OCI-M1 (cell line): Measurements from ENCODE around the gene HORMAD2.

Experiments
- DNase-seq: peaks from one replicate; lab custom pipeline; 2025; lab: John Stamatoyannopoulos, UW

The HORMAD2 gene

DNA sequence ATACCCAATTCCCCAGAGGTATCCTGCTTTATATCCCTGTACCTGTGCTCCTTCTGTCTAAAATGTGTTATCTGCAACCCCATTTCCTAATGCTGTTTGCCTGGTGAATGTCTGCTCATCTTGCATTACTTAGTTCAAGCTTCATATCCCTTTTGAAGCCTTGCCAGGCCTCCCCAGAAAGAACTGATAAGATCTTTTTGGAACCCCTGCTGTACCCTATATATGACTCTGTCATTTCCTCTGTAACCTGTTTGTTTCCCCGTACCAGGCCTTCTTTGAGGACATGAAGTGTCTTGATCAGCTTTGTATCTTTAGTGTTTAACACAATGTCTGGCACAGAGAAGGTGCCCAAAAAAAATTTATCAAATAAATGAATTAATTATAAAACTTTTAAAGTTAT is 88.7 kb downstream of the HORMAD2 start:
- no peak for DNase-seq

DNA sequence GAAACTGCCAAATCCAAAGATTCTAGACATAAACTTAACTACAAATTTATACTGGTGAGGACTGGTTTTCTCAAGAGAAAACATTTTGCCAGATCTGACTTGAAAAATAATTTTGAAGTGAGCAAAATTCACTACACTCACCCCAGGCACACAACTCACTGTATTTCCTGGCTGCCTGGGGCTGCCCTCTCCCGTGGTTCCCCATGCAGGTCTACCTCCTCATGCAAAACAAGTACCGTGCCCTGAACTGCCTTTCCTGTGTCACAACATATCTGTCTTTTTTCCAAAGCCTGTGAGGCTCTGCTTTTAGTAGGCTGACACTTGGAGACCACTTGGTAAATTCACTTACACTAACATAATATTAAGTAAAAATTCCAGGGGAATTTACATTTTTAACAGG is 89.9 kb downstream of the HORMAD2 start:
- DNase-seq = no peak

DNA sequence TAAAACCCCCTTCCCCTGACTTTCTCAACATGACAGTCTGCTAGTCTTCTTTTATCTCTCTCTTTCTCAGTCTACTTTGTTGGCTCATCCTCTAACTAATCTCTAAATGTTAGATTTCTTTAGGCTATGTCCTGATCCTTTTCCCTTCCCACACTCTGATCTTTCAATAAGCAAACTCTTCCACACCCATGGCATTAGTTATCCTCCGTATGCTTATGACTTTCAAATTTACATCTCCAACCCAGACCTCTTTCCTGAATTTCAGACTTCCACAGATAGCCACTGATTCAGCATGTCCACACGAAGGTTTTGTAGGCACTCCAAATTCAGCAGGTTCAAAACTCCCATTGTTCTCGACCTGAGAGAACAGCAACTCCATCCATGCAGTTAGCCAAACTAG is 90.7 kb downstream of the HORMAD2 start:
- no peak for DNase-seq

DNA sequence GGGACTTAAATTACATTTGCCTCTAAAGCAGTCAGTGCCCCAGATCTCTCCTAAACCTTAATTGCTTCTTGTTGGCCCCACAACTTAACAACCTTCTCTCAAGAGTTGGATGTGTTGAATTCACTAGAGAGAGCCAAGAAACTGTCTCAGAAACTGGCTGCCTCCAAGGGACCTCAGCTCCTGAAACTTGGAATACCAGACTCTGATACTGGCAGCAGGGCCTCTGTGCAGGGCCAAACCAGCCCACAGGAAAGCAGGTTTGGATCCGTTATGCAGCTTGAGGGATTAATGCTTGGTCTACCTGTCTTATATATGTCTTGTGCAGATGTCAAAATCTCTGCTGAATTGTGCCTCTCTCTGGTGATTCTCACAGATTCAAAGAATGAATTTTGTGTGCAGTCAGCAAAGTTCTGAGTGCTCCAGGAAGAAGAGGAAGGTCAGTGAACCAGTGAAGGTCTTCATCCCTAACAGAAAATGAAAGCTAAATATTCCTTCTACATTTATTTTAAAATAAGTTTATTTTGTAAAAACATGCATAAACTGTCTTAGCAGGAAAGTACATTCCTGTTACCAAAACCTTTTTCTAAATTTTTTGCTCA is 95.5 kb downstream of the HORMAD2 start:
- peak; percentile 17 for DNase-seq

DNA sequence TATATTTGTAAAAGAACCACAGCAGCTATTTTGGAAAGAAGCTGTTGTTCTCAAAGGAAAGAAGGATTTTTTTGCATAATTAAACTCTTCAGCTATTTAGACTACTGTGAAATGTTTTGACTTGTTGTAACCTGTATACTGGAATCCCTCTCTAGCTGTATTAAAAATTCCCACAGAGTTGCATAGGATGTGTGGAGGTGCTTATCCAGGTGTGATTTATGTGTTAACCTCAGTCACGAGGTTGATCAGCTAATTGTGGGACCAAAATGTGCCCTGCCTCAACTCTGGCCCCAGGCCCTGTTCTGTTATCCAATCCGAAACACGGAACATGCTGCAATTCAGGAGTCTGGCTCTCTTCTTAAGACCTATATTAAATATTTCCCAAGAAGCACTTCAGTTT is 96.2 kb downstream of the HORMAD2 start:
- no peak for DNase-seq

DNA sequence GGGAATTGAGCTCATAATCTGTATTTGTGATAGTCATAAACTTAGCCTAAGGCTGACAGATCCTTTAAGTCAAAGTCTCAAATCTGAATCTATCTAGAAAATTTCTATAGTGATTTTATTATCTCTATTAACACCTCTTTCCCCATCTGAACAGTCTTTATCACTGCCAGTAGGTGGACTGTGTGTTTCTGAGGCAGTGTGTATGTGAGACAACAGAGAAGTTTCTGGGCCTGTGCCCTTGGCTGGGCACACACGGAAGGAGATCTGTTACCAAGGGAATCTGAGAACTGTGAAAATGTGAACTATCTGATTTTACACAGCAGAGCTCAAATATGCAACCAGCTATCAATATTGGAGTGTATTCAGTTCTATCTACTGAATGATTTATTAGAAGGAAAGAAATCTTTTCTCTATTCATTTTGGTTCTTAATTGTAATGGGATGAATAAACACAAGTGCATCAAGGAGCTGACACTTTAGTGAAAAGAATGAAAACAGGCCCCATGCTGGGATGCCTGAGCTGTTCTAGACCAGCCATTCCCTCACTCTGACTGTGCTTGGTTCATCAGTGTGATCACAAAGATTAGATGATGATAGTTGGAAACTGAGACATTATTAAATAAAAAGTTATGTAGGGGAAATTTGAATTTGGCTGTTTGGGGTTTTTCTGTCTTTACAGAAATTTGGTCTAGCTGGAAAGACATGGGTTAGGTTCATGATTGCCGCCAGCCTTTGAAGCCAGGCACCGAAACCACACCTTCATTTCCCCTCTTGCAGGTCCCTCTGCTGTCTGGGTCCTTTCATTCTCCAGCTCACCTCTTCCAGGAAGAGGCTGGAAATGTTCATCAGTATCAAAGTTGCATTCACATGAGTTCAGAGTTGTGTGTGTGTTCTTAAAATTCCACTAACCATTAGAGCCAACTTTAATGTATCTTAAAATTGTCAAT is 98.2 kb downstream of the HORMAD2 start:
- DNase-seq = peak; percentile 57

DNA sequence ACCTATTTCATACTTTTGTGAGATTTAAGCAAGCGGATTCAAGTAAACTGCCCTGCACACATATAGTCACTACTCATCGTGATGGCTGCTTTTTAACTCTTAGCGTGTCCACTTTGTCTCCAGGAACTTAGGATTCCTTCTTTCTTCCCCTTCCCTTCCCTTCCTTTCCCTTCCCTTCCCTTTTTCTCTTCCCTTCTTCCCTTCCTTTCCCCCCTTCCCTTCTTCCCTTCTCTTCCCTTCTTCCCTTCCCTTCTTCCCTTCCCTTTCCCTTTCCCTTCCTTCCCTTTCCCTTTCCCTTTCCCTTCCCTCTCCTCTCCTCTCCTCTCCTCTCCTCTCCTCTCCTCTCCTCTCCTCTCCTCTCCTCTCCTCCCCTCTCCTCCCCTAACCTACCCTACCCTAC is 100.4 kb downstream of the HORMAD2 start:
- peak; percentile 35 for DNase-seq

DNA sequence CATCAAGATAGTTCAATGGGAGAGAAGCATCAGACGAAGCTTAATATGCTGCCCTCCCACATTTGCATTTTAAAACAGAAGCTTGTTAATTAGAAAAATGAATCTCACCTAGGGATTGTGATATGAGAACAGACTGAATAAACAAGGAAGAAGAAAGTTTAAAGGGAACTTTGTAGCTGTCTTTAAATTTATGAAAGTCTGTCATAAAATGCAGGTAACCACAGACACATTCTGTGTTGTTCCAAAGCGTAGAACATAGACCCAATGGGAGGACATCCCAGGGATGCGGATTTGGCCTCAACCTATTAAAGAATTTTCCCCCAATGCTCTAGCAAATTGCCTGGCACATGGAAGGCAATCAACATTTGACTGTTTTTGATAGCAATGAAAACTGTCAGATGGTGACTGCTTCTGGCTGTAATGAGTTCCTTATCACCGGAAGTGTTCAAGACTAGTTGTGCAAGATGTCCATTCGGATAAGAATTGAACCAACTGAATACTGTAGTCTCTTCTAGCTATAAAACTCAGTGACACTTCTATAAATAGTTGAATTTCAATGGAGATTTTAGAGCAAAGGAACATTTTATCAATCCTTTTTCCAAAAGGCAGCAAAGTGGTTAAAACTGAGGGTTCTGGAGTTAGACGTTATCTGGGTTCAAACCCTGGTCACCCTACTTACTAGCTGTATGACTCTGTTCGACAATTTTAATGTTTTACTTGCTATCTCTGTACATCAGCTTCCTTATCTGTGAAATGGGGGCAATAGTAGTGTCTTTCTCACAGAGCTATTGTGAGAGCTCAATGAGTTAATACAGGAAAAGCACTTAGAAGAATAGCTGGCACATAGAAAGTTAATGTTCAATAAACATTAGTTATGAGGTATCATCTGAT is 101.4 kb downstream of the HORMAD2 start:
- DNase-seq = peak; percentile 87

DNA sequence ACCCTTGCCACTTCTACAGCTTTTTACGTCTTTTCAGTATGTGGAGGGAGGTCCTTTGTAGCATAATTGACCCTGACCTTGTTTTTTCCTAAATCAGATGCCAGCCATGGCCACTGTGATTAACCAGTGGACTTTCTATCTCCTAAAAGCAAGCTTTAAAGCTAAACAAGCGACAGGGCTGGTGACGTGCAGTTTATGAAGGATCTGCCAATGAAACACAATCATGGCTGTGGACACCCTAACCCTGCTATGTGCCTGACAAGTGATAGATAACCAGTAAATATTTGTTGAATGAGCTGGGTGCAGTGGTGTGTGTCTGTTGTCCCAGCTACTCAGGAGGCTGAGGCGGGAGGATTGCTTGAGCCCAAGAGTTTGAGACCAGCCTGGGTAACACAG is 102.1 kb downstream of the HORMAD2 start:
- peak; percentile 68 for DNase-seq

DNA sequence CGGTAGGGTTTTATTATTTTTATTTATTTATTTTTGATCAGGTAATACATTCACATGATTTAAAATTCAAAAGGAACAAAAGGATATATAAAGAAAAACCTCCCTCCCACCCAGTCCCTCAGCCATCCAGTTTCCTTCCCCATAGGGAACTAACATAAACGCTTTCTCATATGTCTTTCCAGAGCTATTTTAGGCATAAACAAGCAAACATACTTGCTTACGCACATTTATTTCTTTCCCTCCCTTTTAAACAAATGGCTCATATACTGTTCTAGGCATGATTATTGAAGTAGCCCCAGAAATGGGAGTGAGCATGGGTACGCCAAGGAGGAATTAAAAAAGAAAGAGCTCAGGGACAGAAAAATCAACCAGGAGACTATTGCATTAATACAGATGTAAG is 102.6 kb downstream of the HORMAD2 start:
- peak; percentile 49 for DNase-seq

DNA sequence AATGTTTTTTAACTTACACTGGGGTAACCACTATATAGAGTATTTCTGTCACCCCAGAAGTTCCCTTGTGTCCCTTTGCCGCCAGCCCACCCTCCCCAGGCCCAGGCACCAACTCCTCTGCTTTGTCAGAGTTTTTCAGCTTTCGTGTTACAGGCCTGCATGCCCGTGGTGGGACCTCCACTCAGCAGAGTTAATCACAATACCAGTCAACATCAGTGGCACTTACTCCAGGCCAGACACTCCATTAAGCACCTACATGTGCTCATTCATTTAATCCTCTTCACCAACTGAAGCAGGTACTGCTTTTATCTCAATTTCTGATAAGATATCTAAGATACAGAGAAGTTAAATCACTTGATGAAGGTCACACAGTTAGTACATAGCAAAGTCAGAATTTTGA is 103.0 kb downstream of the HORMAD2 start:
- no peak for DNase-seq

DNA sequence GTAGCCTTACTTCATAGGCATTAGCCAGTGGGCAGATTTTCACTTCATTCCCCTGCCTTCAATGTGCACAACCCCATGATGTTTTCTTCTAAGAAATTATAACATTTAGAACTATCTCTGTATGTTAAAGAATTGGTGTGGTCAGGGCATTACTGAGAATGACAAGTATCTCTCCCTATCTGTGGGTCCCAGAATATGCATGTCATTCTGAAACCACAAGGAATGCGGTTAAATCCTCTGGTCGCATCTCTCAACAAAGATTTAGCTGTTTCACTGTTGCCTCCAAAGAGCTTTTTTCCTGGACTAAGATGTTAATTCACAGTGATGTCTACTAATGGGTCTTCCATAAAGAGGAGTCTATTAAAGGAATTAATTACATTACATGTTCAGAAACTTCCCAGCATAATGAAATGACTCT is 103.6 kb downstream of the HORMAD2 start:
- peak; percentile 97 for DNase-seq

DNA sequence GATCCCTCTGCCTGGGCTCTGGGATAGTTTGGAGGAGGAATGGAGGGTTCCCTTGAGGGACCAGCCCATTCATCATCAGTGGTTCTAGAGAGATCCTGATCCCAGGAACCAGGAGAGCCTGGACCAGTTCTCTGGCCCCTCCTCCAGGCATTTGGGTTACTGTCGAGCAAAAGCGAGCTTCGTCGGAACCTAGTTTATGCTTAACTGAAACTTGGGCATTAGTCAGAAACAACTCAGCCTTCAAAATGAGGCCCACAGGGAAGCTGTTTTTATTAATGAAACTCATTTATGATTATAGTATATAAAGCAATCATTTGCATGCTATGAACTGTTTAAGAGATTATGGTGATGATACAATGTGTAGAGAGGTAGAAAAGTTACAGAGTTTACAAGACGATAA is 104.9 kb downstream of the HORMAD2 start:
- no peak for DNase-seq

DNA sequence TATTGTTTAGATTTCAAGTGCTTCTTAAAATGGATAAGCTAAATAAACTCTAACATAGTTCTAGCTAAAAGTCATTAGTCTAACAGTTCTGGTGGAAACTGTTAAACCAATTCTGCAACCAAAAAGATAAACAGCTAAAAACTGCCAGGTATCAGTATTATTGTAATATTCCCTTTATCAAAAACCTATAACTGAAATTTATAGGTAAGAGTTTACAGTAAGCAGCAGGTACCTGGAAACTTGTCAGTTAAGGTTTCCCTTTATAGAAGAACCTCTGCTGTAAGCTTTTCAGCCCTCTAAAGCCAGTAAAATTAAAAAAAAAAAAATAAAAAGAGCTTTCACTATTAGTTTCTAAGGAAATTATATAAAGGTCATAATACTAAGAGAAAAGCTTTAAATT is 105.3 kb downstream of the HORMAD2 start:
- DNase-seq = no peak

DNA sequence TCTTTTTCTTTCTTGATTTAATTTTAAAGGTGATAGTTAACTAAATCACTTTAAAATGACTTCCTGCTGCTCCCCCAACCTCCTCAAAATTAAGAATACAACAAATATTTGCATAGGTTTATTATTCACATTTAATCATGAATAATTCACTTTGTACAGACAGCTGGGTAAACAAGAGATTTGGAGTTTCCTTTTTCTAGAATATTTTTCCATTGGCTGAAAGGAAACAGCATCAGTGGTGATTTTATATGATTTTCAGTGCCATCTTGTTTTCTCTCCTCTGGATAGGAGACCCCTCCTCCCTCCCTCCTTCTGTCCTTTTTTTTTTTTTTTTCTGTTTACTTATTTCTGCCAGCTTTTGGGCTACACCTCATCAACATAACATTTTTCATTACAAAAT is 105.8 kb downstream of the HORMAD2 start:
- DNase-seq = no peak

DNA sequence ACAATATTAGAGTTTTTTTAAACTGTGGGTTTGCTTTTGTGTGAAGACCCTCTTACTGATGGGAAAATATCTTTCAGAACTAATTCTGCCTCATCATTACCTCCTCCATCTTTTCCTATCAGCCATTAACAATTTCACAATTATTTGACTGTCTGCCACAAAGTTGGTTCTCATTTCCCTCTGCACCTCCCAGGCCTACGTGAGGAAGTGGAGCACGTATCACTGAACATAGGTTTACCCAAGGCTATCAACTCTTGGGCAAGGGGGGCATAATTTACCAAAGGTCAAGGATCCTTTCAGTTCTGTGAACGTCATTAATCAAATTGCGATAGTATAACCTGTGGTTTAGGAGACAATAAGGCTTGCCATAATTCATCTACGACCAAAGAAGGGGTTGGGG is 106.2 kb downstream of the HORMAD2 start:
- no peak for DNase-seq

DNA sequence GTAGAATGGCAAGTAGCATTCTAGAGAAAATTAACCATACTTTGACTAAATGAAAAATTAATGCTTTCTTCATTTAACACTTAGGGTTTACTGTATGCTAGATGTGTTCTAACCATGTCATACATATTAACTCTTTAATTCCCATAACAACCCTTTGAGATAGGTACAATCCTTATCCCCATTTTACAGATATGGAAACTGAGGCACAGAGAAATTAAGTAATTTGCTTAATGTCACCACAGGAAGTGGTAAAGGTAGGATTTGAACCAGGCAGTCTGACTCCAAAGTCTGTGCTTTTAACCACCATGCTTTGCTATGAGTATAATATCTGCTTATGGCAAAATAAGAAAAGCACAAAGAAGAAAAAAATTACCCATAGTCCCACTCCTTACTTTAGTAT is 106.8 kb downstream of the HORMAD2 start:
- DNase-seq = no peak

DNA sequence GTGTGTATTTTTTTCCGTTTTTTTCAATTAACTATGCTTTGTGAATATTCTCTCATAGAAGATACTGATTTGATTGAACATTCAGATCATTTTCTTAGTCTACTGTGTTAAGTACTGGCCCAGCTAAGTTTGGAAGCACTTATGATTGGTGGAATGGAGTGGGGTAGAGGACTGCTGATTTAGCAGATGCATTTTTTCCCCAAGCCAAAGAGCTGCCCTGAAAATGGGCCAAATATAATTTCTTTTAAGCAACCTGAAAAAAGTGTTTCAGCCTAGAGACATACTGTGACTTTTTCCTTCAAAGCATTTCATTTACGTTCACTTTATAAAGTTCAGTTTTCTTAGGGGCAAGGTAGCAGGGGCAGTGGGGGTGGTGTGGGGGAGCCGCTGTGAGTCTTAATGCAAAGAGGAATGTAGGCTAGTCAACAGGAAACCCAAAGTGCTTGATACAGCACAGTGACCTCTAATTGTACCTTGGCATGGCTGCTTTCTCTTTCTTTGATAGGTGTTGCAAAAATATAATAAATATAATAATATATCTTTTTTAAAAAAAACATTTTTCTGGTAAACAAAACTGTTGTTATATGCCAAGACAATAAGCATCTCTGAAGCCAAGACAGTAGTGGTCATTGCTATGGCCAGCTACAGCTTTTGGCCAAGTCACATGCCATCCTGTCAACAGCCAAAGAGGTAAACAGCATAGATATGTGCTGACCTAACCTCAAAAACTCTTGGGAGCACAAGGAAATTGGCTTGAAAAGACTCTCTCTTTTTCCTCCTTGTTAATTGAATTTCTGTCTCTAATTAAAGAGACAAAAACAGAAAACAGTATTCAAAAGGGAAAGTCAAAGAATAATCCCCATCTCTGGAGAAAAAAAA is 107.5 kb downstream of the HORMAD2 start:
- DNase-seq = no peak

DNA sequence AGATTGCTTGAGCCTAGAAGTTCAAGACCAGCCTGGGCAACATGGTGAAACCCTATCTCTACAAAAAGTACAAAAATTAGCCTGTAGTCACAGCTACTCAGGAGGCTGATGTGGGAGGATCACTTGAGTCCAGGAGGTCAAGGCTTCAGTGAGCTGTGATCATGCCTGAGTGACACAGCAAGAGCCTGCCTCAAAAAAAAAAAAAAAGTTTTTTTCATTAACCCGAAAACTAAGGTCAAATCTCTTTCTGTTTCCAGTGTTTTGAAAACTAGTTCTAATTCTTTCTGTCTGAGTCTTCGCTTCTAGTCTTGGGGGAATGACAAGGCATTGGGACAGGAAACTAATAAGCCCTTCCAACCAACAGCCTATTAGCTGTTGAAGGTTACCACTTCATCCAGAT is 108.6 kb downstream of the HORMAD2 start:
- peak; percentile 43 for DNase-seq

DNA sequence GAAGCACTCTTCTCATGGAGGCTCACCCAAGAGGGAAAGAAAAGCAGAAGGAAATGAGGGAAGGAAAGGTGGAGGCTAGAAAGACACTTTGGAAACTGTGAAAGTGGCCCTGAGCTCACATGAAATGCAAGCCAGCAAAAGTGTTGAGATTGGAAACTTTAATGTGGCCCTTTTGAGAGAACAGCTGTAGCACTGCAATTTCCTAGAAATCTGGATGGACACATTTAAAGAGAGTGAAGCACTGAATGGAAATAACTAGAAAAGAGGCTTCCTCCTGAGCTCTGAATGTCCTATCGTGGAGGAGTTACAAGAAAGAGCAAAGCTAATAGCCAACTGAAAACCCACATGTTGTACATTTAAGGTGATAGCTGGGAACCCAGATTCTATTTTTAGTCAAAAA is 110.3 kb downstream of the HORMAD2 start:
- DNase-seq = no peak

DNA sequence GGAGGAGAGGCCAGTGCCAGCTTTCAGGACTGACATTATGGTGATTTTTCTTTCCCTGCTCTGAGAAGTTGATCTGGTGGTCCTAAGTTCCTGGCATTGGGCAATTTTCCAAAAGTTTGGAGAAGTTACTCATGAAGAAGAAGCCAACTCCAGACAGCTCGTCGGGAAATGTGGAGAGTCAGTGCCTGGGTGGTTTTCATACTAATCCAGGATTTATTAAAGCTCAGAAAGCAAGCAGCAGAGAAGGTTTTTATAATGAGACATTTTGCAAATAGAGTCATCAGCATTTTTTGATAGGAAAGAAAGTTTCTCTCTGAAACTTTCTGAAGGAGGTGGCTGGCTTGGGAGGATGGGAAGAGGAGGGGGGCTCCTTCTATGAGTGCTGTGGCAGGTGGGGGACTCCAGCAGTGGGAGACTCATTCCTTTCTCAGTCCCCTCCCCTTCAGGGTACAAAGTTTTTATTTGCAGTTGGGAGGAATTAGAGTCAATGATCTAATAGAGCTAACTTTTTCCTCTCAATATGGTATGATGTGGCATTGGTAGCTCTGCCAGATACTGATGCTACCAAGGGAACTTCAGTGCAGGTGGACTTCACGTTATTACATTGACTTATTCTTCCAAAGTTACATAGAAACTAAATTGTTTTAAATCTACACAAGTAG is 110.9 kb downstream of the HORMAD2 start:
- no peak for DNase-seq
